GM23338 (cell line): ENCODE measurements around the gene DBH. TPM values are rescaled to one million over a fixed set of nuclear protein-coding genes. Genes with fewer than 3 reads are reported as not detected.

Source experiments
- ATAC-seq: fragments of 200-7000 bp; cut with Tn5 transposase; 3 replicates; pipeline ENCODE4 v1.9.1; 2020
- DNase-seq: peaks from one replicate; pipeline ENCODE4 v3.0.0-alpha.2; 2015; ENCODE audit warnings: low spot score
- H2AFZ ChIP-seq: fragments of 200-600 bp; sonication (generic); 2 replicates; pipeline ENCODE4 v1.8.0; 2016; ENCODE audit warnings: antibody characterized with exemption, mild to moderate bottlenecking, moderate library complexity
- H3F3A ChIP-seq: fragments of 200-600 bp; sonication (generic); replicated peaks from 2 replicates; pipeline ENCODE4 v1.8.0; 2017; ENCODE audit warnings: antibody characterized with exemption, mixed run types, low read depth
- H3K27ac ChIP-seq: fragments of 200-600 bp; sonication (generic); 2 replicates; pipeline ENCODE4 v1.6.1; 2016; ENCODE audit warnings: low read depth
- H3K27me3 ChIP-seq: fragments of 200-600 bp; sonication (generic); 2 replicates; pipeline ENCODE4 v1.8.0; 2016; ENCODE audit warnings: mild to moderate bottlenecking, mixed run types, moderate library complexity; ENCODE audit not compliant: insufficient read depth
- H3K36me3 ChIP-seq: fragments of 200-600 bp; sonication (generic); 2 replicates; pipeline ENCODE4 v1.8.0; 2016; ENCODE audit warnings: mild to moderate bottlenecking; ENCODE audit not compliant: insufficient read depth
- H3K4me1 ChIP-seq: fragments of 200-600 bp; sonication (generic); 2 replicates; pipeline ENCODE4 v1.8.0; 2016; ENCODE audit warnings: mild to moderate bottlenecking, moderate library complexity; ENCODE audit not compliant: insufficient read depth
- H3K4me2 ChIP-seq: fragments of 200-600 bp; sonication (generic); 2 replicates; pipeline ENCODE4 v1.7.1; 2017; ENCODE audit warnings: mixed run types
- H3K4me3 ChIP-seq: fragments of 200-600 bp; sonication (generic); 2 replicates; pipeline ENCODE4 v1.6.1; 2016; ENCODE audit warnings: mixed run types
- H3K79me2 ChIP-seq: fragments of 200-600 bp; sonication (generic); replicated peaks from 2 replicates; pipeline ENCODE4 v1.8.0; 2017; ENCODE audit warnings: mild to moderate bottlenecking; ENCODE audit not compliant: insufficient read depth
- H3K9me2 ChIP-seq: fragments of 200-600 bp; sonication (generic); 2 replicates; pipeline ENCODE4 v1.8.0; 2017; ENCODE audit not compliant: insufficient read depth
- H4K20me1 ChIP-seq: fragments of 200-600 bp; sonication (generic); replicated peaks from 2 replicates; pipeline ENCODE4 v1.8.0; 2017; ENCODE audit warnings: mild to moderate bottlenecking; ENCODE audit not compliant: insufficient read depth
- H3K27ac Mint-ChIP-seq: 2 replicates; pipeline ENCODE4 v1.8.0; 2020; ENCODE audit warnings: inconsistent platforms, mild to moderate bottlenecking, moderate library complexity, mixed read lengths
- H3K27me3 Mint-ChIP-seq: 3 replicates; pipeline ENCODE4 v1.8.0; 2022; ENCODE audit warnings: low read depth, mild to moderate bottlenecking, moderate library complexity, mixed read lengths, inconsistent platforms; ENCODE audit not compliant: insufficient read depth, poor library complexity
- H3K36me3 Mint-ChIP-seq: 3 replicates; pipeline ENCODE4 v1.8.0; 2021; ENCODE audit warnings: low read depth, mild to moderate bottlenecking, inconsistent platforms, moderate library complexity, mixed read lengths
- H3K4me1 Mint-ChIP-seq: 3 replicates; pipeline ENCODE4 v1.8.0; 2020; ENCODE audit warnings: mild to moderate bottlenecking, inconsistent platforms, mixed read lengths
- H3K4me3 Mint-ChIP-seq: 3 replicates; pipeline ENCODE4 v1.8.0; 2021; ENCODE audit warnings: moderate library complexity, mild to moderate bottlenecking, inconsistent platforms, mixed read lengths
- H3K9me3 Mint-ChIP-seq: 3 replicates; pipeline ENCODE4 v1.8.0; 2020; ENCODE audit warnings: moderate library complexity, mild to moderate bottlenecking, inconsistent platforms, mixed read lengths
- EZH2 ChIP-seq: fragments of 200-600 bp; sonication (generic); IDR thresholded peaks from one replicate; pipeline ENCODE4 v1.8.0; 2017; ENCODE audit warnings: antibody characterized with exemption, mild to moderate bottlenecking, low read depth; ENCODE audit not compliant: unreplicated experiment
- EZH2phosphoT487 ChIP-seq: fragments of 200-600 bp; sonication (generic); IDR thresholded peaks from one replicate; pipeline ENCODE4 v1.8.1; 2018; ENCODE audit warnings: antibody characterized with exemption; ENCODE audit not compliant: unreplicated experiment
- JUNB ChIP-seq: IDR thresholded peaks from one replicate; pipeline ENCODE4 v1.6.1; 2016; ENCODE audit warnings: antibody characterized with exemption; ENCODE audit not compliant: unreplicated experiment
- NANOG ChIP-seq: IDR thresholded peaks from 2 replicates; pipeline ENCODE4 v1.6.1; 2016; ENCODE audit warnings: antibody characterized with exemption, borderline replicate concordance
- POLR2AphosphoS5 ChIP-seq: IDR thresholded peaks from 2 replicates; pipeline ENCODE4 v1.6.1; 2016; ENCODE audit warnings: antibody characterized with exemption, low read depth
- STAT1 ChIP-seq: IDR thresholded peaks from one replicate; pipeline ENCODE4 v1.6.1; 2016; ENCODE audit warnings: antibody characterized with exemption; ENCODE audit not compliant: unreplicated experiment
- ZNF114 ChIP-seq: fragments of 250-450 bp; sonication (Bioruptor Pico); IDR thresholded peaks from 2 replicates; pipeline ENCODE4 v1.5.0; 2020; ENCODE audit warnings: mild to moderate bottlenecking, moderate library complexity
- ZNF331 ChIP-seq: fragments of 250-450 bp; sonication (Bioruptor Pico); IDR thresholded peaks from 2 replicates; pipeline ENCODE4 v1.5.0; 2020; ENCODE audit warnings: low read depth, mild to moderate bottlenecking, moderate library complexity
- polyA plus RNA-seq: library from polyadenylated mRNA; unstranded; fragments of >200 nt; fragmentation: Nextera tagmentation; extraction: Ambion mirVana; gene quantifications from 2 replicates; pipeline ENCODE4 v1.2.1, GENCODE V29; 2016
- total RNA-seq: library from RNA; depleted of rRNA; stranded (reverse); fragments of >200 nt; shearing (Covaris generic); gene quantifications from 2 replicates; pipeline ENCODE4 v1.2.3, GENCODE V29; 2014
- TF ChIP-seq, protein P1 (sequence below): fragments of 250-450 bp; sonication (Bioruptor Pico); IDR thresholded peaks from 2 replicates; pipeline ENCODE4 v1.5.0; 2020; ENCODE audit warnings: mild to moderate bottlenecking, moderate library complexity
- TF ChIP-seq, protein P2 (sequence below), 2 experiments: fragments of 200-600 bp in 1 of 2; sonication (generic) in 1 of 2; conservative IDR thresholded peaks; 2 replicates each; pipeline versions ENCODE4 v1.5.1 to v1.6.1; 2016 to 2017; ENCODE audit warnings: antibody characterized with exemption in 2 of 2, low read depth in 2 of 2, mild to moderate bottlenecking in 2 of 2, moderate library complexity in 1 of 2

DBH gene
- total and polyA plus RNA-seq, 2 experiments from 2014 or later: 0.08 to 0.24 TPM

DNA sequence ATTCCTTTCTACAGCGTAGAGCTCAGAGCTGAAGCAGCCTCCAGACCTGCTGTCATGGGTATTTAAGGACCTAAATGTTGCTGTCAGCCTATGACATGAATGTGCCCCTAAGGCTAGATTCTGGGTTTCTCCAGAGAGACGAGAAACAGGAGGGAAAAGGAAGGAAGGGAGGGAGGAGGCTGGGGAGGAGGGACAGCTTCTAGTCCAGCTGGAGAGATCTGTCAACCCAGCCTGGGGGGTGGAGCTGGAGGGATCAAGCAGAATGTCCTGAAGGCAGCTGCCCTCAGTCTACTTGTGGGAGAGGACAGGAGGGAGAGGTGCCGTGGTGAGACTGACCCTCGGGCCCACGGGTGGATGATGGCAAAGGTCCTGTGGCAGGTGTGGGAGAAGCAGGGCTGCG lies 1.1 kb upstream of the DBH start (continued):
- TF ChIP-seq, protein P1, sequence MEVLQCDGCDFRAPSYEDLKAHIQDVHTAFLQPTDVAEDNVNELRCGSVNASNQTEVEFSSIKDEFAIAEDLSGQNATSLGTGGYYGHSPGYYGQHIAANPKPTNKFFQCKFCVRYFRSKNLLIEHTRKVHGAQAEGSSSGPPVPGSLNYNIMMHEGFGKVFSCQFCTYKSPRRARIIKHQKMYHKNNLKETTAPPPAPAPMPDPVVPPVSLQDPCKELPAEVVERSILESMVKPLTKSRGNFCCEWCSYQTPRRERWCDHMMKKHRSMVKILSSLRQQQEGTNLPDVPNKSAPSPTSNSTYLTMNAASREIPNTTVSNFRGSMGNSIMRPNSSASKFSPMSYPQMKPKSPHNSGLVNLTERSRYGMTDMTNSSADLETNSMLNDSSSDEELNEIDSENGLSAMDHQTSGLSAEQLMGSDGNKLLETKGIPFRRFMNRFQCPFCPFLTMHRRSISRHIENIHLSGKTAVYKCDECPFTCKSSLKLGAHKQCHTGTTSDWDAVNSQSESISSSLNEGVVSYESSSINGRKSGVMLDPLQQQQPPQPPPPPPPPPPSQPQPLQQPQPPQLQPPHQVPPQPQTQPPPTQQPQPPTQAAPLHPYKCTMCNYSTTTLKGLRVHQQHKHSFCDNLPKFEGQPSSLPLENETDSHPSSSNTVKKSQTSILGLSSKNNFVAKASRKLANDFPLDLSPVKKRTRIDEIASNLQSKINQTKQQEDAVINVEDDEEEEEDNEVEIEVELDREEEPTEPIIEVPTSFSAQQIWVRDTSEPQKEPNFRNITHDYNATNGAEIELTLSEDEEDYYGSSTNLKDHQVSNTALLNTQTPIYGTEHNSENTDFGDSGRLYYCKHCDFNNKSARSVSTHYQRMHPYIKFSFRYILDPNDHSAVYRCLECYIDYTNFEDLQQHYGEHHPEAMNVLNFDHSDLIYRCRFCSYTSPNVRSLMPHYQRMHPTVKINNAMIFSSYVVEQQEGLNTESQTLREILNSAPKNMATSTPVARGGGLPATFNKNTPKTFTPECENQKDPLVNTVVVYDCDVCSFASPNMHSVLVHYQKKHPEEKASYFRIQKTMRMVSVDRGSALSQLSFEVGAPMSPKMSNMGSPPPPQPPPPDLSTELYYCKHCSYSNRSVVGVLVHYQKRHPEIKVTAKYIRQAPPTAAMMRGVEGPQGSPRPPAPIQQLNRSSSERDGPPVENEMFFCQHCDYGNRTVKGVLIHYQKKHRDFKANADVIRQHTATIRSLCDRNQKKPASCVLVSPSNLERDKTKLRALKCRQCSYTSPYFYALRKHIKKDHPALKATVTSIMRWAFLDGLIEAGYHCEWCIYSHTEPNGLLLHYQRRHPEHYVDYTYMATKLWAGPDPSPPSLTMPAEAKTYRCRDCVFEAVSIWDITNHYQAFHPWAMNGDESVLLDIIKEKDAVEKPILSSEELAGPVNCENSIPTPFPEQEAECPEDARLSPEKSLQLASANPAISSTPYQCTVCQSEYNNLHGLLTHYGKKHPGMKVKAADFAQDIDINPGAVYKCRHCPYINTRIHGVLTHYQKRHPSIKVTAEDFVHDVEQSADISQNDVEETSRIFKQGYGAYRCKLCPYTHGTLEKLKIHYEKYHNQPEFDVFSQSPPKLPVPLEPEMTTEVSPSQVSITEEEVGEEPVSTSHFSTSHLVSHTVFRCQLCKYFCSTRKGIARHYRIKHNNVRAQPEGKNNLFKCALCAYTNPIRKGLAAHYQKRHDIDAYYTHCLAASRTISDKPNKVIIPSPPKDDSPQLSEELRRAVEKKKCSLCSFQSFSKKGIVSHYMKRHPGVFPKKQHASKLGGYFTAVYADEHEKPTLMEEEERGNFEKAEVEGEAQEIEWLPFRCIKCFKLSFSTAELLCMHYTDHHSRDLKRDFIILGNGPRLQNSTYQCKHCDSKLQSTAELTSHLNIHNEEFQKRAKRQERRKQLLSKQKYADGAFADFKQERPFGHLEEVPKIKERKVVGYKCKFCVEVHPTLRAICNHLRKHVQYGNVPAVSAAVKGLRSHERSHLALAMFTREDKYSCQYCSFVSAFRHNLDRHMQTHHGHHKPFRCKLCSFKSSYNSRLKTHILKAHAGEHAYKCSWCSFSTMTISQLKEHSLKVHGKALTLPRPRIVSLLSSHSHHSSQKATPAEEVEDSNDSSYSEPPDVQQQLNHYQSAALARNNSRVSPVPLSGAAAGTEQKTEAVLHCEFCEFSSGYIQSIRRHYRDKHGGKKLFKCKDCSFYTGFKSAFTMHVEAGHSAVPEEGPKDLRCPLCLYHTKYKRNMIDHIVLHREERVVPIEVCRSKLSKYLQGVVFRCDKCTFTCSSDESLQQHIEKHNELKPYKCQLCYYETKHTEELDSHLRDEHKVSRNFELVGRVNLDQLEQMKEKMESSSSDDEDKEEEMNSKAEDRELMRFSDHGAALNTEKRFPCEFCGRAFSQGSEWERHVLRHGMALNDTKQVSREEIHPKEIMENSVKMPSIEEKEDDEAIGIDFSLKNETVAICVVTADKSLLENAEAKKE (CRISPR knock-in tag): no peak
- TF ChIP-seq STAT1: no peak
- TF ChIP-seq ZNF114: no peak
- no peak for TF ChIP-seq ZNF331 (CRISPR knock-in tag)
- no peak for TF ChIP-seq POLR2AphosphoS5
- no peak for TF ChIP-seq EZH2
- TF ChIP-seq JUNB: no peak
- no peak for TF ChIP-seq NANOG
- no peak for TF ChIP-seq EZH2phosphoT487

DNA sequence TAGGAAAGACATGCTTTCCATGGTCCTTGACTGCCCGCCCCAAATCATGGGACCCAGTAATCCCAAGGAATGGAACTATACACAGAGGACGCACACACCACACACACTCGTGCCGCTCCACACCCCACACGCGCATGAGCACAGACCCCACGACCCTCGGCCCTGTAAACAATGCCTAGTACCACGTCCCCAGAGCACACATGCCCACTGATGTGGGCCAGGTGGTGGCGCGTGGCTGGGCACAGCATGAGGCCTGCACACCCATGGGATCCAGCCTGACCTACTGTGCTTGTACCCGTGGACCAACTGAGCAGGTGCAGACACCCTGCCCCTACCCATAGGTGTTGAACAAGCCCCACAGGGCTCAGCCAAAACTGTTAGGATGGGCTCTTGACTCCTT lies 739 bp downstream of the DBH start:
- Mint-ChIP-seq H3K36me3 (no peaks in the 10 kb centered on the region; the same call in 2 of the 3 replicates), H3K4me1 (peaks cover 47% of the 10 kb centered on the region), H3K27ac (no peak overlapping the region), H3K27me3 (peaks cover 21% of the 10 kb centered on the region), H3K4me3 (no peak overlapping the region), H3K9me3 (no peaks in the 10 kb centered on the region)
- H2AFZ ChIP-seq: no peak overlapping the region; the same call in 1 of the 2 replicates
- DNase-seq (no peak), ATAC-seq (no peak)
- H3K36me3 ChIP-seq: no peaks in the 10 kb centered on the region
- no peaks in the 10 kb centered on the region for H3F3A ChIP-seq
- TF ChIP-seq ZNF114: no peak
- TF ChIP-seq EZH2phosphoT487: no peak
- no peak for TF ChIP-seq ZNF331 (CRISPR knock-in tag)
- TF ChIP-seq POLR2AphosphoS5: no peak
- no peak for TF ChIP-seq EZH2
- TF ChIP-seq, protein P2, sequence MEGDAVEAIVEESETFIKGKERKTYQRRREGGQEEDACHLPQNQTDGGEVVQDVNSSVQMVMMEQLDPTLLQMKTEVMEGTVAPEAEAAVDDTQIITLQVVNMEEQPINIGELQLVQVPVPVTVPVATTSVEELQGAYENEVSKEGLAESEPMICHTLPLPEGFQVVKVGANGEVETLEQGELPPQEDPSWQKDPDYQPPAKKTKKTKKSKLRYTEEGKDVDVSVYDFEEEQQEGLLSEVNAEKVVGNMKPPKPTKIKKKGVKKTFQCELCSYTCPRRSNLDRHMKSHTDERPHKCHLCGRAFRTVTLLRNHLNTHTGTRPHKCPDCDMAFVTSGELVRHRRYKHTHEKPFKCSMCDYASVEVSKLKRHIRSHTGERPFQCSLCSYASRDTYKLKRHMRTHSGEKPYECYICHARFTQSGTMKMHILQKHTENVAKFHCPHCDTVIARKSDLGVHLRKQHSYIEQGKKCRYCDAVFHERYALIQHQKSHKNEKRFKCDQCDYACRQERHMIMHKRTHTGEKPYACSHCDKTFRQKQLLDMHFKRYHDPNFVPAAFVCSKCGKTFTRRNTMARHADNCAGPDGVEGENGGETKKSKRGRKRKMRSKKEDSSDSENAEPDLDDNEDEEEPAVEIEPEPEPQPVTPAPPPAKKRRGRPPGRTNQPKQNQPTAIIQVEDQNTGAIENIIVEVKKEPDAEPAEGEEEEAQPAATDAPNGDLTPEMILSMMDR (conservative IDR thresholded peaks at IDR 0.05; ENCODE audit: low read depth in 2 of 2): no peak
- no peak for TF ChIP-seq STAT1
- no peak overlapping the region for H3K27ac ChIP-seq
- H3K9me2 ChIP-seq: no peaks in the 10 kb centered on the region
- no peak overlapping the region for H3K4me2 ChIP-seq
- no peaks in the 10 kb centered on the region for H4K20me1 ChIP-seq
- no peak overlapping the region for H3K4me3 ChIP-seq
- H3K79me2 ChIP-seq: no peaks in the 10 kb centered on the region
- H3K27me3 ChIP-seq: no peaks in the 10 kb centered on the region
- H3K4me1 ChIP-seq: peaks cover 19% of the 10 kb centered on the region
